Astrocyte of the spinal cord (primary cell): ENCODE measurements around the gene JHY.

ENCODE experiments used
- DNase-seq: peaks from one replicate; pipeline ENCODE4 v3.0.0; 2011; ENCODE audit warnings: low read depth, low spot score
- H3K4me3 ChIP-seq: 2 replicates; pipeline ENCODE4 v1.5.1; 2011; ENCODE audit warnings: low read depth, mild to moderate bottlenecking, low read length, moderate library complexity
- CTCF ChIP-seq: IDR thresholded peaks from 2 replicates; pipeline ENCODE4 v1.5.1; 2012; ENCODE audit warnings: low read depth, mild to moderate bottlenecking, low read length, inconsistent platforms
- in situ Hi-C: cut with HindIII; loops from 2 replicates; pipeline ENCODE4 v1.10.0; 2017; ENCODE audit warnings: low sequenced_read_pairs

JHY gene

GRCh38 chr11:122976061-122976733, 93.6 kb downstream of the JHY start:
- no peak for DNase-seq
- no peak overlapping the region for H3K4me3 ChIP-seq
- no peak for TF ChIP-seq CTCF
- in situ Hi-C loops, result no loop called here

GRCh38 chr11:122976734-122977469, 94.3 kb downstream of the JHY start:
- no peak for DNase-seq
- in situ Hi-C loops, result no loop called here
- H3K4me3 ChIP-seq, result no peak overlapping the region
- no peak for TF ChIP-seq CTCF

DNA sequence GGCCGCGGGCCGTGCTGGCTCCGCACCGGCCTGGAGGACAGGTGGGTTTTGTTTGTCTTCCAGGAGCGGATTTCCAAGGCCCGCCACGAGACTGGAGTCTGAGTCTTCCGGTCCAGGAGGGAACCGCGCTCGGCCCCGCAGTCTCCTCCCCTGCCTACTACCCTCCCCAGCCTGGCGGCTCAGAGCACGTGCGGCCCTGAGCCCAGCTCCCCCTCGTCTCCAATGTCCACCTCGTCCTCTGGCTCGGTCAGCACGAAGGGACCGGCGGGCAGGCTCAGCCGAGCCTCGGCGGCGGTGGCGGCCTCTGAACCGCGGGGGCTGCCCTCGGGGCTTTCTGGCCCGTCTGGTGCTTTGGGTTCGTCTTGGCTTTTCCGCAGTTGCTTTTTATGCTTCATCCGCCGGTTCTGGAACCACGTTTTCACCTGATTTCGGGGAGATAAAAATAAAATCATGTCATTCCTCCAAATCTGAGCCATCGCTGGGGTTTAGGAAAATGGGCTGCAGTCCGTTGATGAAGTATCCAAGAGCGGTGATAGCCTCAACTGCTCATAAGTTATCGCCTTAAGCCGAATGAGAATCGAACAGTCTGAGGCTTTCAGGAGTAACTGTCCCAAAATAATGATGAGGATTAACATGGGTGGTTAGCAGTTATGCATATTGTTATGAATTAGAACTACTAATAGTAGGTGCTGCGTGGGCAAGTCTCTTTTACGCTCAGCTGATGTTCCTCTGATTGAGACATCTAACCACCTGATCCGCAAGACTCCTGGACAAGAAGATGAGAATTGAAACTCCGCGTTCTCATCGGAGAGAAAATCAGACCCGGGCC, 95.1 kb downstream of the JHY start:
- no peak overlapping the region for H3K4me3 ChIP-seq
- TF ChIP-seq CTCF, result no peak
- DNase-seq, result no peak
- in situ Hi-C loops, result no loop called here

GRCh38 chr11:122978299-122978620, 95.7 kb downstream of the JHY start:
- in situ Hi-C loops, result no loop called here
- H3K4me3 ChIP-seq, result no peak overlapping the region
- TF ChIP-seq CTCF, result no peak
- DNase-seq, result no peak

DNA sequence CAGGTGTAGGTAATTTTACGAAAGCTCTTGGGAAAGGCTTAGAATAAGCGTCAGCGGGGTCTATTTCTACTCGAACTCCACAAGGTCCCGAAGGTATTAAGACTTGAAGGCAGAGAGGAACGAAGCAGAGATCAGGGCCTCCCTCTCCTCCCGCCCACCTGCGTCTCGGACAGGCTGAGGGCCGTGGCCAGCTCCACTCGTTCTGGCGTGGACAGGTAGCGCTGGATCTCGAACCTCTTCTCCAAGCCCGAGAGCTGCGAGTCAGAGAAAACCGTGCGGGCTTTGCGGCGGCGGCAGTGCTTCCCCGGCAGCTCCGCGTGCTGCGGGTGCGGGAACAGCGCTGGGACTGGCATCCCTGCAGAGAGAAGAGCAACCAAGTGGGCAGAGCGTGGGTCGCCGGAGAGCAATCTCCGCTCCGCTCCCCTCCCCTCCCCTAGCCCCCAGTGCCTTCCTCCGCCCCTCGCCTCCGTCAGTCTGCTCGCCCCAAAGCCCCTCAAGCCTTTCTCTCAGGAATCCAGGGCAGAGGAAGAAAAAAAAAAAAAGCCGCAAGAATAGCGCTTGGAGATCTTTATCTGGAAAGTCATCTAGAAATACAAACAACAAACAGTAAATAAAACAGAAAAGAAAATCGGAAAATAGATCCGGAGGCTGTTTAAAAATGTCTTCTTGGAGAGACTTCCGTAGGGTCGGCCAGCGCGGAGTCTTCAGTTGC, 96.7 kb downstream of the JHY start:
- no peak for TF ChIP-seq CTCF
- in situ Hi-C loops, result no loop called here
- no peak for DNase-seq
- H3K4me3 ChIP-seq, result no peak overlapping the region
